ENCODE measurements around the gene TRIM62.
"Not testable (repeated sequence)": the region's sequence is repeated elsewhere in the genome, so short reads cannot be mapped to it uniquely, and the experiment has no call there.

Gene TRIM62

DNA sequence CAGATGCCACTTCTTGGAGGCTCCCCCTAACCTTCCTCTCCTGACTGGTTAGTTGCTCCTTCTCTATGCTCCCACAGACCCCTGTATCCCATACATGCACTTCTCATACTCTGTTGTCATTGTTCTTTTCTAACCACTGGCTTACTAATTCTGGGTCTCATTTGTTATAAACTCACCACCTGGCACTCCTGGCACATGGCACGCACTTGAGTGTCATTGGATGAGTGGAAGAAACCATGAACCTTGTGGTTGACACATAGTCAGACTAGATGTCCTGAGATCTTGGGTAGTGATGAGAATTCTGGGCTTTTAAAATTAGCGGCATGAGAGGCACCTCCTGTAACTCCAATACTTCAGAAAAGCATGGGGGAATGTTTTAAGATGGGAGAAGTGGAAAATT lies 49.3 kb downstream of the TRIM62 start:
- no peak for DNase-seq (ENCODE audit: low spot score)

DNA sequence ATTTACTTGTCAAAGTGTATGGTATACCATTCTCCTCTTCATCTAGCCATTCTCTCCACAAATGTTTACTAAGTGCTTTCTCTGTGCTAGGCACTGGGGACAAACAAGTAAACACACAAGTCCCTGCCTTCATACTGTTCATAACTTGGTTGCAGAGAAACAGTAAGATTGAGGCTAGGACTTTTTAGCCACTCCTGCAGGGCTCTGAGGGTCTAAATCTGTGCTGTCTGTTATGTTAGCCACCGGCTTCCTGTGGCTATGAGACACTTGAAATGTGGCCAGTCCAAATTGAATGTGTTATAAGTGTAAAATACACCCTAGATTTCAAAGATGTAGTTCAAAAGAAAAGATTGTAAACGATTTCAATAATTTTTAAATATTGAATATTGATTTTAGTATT lies 50.7 kb downstream of the TRIM62 start:
- DNase-seq (ENCODE audit: low spot score), result no peak

DNA sequence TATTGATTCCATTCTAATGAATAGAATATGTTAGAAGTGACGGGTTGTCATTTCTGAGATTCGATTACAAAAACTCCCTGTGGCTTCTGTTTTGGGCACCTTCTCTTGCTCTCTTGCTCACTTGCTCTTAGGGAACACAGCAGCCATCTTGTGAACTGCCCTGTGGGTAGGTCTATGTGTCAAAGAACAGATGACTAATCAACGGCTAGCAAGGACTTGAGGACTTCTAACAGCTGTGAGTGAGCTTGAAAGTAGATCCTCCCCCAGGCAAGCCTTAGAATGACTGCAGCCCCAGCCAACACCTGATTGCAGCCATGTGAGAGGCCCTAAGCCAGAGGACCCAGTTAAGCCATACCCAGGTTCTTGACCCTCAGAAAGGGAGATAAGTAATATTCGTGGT lies 51.5 kb downstream of the TRIM62 start:
- peak; percentile 40 for DNase-seq (ENCODE audit: low spot score)

DNA sequence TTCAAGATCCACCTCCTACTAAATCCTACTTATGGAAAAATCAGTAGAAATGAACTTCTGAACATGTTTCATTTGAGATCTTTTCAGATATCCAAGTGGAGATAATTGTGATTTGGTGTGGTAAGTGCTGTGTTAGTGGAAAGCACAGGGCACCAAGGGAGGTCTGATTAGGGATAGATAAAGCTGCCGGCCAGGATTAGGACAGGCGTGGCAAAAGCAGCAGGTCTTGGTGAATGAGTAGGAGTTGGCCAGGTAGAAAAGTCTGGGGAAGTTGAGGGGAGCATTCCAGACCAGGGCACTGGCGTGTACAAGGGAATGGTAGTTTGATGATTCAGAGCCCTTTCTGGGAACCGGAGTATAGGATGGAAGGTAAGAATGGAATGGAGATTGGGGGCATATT lies 53.1 kb downstream of the TRIM62 start:
- DNase-seq (ENCODE audit: low spot score), result no peak

DNA sequence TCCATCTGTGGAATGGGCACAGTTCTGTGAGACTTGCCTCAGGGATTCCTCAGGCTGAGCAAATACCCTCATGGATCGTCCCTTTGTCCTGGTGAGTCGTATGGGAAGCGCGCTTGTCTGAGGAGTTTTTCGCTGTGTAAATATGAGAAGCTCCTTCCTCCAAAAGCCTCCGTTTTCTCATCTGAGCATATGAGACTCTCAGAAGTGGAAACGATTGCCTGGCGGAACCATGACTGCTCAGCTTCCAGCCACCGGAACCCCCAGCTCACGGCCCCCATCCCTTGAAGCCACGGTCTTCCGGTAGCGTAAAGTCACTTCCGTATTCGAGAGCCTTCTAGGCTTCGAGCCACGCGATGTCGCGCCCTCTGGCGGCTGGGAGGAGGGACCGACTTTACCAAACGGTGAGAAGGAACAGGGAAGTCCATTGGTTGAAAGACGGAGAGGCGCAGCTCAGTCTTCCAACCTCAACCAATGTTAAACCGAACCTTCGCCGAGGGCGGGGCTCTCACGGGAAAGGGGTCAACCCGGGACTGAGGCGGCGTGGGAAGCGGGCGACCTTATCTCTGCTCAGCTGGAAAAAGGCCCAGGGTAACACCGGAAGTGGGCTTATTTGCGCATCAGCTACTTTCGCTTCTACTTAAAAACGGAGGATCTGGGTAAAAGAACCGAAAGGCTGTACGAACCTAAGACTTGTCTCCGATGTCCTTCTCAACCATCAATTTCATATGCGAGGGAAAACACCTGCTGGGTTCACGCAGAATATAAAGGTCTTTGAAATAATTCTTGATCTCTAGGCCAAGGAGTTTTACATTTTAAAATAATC lies 54.6 kb downstream of the TRIM62 start:
- peak; percentile 100 for DNase-seq (ENCODE audit: low spot score)

DNA sequence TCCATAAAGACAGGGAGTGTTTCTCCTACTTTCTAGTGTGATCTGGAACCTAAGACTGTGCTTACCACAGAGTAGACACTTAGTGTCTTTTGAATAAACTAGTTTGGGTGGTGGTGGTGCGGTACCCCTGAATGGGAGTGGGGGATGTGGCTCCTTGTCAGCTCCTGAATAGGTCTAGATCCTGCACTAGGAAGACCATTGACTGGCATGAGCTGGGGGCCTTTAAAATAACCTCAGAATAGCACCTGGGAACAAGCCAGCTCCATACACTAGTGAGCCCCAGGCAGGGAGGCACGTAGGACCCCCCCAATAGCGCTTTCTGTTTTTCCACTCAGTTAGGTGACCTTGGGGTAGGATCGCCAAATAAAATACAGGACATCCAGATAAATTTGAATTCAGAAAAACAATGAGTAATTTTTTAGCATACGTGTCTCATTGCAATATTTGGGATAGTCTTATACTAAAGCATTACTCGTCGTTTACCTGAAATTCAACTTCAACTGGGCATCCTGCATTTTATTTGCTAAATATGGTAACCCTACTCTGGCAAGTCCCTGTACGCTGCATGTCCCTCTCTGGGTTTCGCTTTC lies 55.3 kb downstream of the TRIM62 start:
- DNase-seq (ENCODE audit: low spot score), result no peak

DNA sequence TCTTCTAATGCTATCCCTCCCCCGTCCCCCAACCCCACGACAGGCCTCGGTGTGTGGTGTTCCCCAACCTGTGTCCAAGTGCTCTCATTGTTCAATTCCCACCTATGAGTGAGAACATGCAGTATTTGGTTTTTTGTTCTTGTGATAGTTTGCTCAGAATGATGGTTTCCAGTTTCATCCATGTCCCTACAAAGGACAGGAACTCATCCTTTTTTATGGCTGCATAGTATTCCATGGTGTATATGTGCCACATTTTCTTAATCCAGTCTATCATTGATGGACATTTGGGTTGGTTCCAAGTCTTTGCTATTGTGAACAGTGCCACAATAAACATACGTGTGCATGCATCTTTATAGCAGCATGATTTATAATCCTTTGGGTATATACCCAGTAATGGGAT lies 57.2 kb downstream of the TRIM62 start:
- DNase-seq (ENCODE audit: low spot score), result not testable (repeated sequence)

DNA sequence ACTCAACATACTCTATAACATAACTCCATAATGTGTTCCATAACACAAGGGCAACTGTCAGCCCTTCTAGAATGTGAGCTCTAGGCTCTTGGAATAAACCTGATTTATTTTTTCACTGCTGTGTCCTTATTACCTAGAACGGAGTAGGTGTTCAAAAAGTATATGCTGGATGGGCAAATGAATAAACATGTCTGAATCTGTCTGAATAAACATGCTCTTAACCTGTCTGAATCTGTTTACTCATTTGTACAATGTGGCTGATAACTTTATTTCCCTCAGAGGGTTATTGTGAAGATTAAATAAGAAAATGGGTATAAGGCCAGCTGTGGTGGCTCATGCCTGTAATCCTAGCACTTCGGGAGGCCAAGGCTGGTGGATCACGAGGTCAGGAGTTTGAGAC lies 58.6 kb downstream of the TRIM62 start:
- DNase-seq (ENCODE audit: low spot score), result no peak

DNA sequence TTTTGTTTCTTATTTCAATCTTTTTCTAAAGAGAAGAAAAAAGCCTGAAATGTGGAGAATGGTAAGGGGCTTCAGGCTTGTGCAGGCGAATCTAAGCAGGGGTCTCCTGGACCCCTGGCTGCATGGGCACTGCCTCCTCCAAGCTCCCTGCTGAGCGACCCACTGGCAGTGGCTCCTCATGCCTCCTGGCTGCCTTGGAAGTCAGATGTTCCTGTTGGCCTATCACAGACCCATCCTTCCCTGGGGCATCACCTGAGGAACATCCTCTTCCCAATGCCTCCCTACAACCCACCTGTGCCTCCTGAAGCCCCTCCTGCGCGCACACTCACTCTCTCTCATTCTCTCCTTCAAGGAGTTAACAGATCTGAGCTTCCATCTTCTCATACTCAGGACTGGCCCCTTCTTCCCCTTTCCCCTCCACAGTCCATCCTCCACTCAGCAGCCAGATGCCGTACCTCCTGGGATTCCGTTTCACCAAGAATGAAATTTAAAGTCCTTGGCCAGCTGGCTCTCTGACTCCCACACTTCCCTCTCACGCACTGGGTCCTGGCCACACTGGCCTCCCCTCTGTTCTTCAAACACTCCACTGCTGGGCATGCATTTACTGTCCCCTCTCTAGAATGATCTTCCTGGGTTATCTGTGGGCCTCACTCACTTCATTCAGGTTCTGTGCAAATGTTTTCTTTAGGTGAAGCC lies 59.2 kb downstream of the TRIM62 start:
- DNase-seq (ENCODE audit: low spot score), result no peak

DNA sequence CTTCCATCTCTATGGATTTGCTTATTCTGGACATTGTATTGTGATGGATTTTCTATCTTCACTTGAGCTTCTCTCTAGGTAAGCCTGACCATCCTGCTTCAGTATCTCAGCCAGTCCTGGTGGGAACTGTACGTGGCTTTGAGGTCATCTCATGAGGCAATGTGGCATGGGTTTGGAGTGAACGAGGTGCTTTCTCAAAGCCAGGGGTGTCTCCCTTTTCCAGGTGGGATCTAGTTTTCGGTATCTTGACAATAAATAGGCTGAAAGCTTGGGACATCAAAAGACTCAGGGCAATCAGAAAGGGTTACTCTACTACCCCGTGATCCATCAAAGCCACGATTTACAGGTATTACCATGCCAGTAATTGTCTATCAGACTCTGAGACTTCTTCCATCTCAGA lies 60.1 kb downstream of the TRIM62 start:
- no peak for DNase-seq (ENCODE audit: low spot score)

DNA sequence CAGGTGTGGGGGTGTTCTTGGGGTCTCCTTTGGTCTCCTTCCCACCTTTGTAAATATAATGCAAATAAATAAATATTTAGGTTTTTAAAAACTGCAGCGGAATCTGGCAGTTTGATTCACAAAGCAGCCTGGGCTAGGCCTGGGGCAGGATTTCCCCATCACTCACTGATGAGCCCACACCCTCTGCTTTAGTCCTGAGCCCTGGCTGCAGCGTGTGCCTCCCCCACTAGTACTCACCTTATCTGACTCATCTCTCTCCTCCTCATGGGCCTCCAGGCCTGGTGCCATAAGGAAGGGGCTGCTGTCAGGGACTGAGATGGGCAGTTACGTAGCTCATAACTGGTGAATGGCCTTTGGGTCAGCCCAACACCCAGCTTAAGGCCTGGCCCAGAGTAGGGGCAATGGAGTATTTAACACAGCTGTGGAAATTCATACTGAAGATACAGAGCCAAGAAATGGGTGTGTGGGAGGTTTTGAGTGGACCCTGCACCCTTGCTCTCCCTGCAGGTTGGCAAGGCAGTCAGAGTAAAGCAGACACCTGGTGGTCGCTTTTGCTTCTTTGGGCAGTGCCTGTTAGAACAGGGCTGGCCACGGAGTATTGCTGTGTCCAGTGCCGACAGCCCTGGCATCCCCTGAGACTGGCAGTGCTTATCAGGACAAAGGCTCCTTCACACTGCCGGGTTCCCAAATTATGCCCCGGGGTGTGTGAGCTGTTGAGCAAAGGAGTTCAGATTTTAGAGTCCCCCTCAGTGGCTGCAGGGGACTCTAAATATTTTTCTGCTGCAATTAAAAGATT lies 61.2 kb downstream of the TRIM62 start:
- DNase-seq (ENCODE audit: low spot score), result no peak

DNA sequence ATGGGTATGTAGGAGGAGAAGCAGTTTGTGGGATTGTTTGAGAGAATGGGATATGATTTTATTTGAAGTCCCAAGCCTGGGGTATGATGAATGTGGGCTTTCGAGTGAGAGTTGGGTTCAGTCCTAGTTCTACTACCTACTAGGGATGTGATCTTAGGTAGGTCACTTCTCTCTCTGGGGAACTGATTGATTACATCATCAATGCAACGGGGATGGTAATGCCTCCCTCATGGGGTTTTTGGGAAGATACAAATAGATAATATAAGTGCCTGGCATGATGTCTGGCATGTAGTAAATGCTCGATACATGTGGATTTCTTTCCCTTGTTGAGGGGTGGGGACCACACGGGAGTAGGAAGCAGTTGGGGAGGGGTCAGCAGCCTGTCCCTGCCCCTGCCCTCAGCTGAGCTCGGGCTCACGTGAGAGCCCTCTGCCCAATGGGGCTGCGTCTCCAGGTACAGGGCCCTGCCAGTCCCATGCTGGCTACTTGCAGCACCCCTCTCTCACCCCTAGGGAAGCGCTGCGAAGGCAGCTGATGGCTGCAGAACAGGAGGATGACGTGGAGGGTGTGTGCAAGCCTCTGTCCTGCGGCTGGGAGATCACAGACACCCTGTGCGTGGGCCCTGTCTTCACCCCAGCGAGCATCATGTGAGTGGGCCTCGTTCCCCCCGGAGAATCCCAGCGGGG lies 62.2 kb downstream of the TRIM62 start:
- no peak for DNase-seq (ENCODE audit: low spot score)

DNA sequence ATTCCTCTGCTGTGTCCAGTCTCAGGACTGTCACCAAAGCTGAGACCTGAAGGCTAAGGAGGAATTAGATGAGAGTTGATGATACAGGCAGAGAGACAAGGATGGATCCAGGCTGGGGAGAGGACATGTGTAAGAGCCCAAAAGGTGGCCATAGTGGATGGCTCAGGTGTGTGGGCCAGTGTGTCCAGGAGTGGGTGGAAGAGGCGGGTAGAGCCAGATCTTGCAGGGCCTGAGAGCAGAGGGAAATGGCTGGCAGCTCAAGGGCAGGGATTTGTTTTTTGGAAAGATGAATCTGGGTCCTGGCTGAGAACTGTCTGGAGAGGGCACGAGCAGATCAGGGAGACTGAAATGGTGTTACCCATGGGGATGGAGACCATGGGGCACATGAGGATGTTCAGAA lies 62.8 kb downstream of the TRIM62 start:
- no peak for DNase-seq (ENCODE audit: low spot score)

DNA sequence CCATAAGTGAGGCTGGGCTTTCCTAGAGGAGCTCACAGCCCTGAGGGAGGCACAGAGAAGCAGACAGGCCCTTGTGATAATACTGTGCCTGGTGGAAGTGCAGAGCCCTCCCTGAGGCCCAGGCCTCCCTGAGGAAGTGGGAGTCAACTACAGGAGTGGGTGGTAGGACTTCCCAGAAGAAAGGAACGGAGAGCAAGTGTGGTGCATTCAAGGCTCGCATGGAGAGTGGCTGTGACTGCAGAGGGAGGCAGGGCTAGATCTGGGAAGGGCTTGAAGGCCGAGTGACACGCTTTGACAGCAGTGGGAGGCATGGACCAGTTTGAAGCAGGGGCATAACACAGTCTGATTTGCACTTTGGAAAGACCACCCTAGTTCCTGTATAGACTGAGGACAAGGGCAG lies 63.6 kb downstream of the TRIM62 start:
- DNase-seq (ENCODE audit: low spot score), result no peak

DNA sequence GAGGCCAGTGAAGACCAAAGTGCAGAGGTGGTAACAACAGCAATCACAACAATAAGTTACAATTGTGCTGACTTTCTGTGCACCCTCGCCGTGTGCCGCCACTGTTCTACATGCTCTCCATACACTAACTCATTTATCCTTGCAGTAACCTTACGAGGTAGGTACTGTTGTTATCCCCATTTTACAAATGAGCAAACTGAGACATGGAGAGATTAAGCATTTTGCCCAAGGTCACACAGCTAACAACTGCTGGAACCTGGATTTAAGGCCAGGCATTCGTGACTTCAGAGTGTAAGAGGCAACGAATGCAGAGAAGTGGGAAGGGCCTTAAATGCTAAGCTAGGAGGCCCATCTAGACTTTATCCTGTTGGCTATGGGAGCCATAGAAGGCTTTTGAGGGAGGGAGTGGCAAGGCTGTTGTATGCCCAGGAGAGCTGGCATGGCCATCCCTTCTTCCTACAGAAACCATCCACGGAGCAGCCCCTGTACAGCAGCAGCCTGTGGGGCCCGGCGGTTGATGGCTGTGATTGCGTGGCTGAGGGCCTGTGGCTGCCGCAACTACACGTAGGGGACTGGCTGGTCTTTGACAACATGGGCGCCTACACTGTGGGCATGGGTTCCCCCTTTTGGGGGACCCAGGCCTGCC lies 64.3 kb downstream of the TRIM62 start:
- no peak for DNase-seq (ENCODE audit: low spot score)

DNA sequence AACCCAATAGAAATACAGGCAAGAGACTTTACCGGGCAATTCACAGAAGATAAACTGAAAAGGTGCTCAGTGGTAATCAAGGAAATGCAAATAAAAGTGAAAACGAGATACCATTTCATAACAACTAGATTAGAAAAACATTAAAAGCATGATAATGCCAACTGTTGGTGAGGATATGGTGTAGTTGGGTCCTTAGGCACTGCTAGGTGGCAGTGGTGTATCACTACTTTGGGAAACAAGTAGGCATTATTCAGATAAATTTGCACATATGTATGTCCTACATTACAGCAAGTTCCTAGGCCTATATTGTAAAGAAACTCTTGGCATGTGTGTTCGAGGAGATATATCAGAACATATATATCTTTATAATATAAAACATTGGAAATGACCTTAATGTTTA lies 69.9 kb downstream of the TRIM62 start:
- DNase-seq (ENCODE audit: low spot score), result no peak

DNA sequence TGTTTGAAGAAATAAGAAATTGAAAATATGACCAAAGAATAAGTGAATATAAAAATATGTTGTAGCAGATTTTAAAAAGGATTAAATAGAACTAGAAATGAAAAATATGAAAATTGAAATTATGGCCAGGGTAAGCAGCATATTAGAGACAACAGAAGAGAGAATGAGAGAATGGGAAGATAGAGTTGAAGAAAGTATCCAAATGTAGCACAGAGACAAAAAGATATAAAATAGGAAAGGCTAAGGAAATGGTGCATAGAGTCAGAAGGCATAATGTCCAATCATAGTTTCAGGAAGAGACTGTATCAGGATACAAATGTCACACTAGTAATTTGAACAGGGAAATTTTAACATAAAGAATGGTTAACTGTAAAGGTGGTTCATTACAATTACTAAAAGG lies 71.4 kb downstream of the TRIM62 start:
- no peak for DNase-seq (ENCODE audit: low spot score)

DNA sequence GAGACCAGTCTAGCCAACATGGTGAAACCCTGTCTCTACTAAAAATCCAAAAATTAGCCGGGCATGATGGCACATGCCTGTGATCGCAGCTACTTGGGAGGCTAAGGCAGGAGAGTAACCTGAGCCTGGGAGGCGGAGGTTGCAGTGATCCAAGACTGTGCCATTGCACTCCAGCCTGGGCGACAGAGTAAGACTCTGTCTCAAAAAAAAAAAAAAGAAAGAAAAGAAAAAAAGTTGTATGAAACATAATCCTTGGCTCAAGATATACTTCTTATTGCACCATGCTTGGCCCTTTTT lies 81.8 kb downstream of the TRIM62 start:
- DNase-seq (ENCODE audit: low spot score), result not testable (repeated sequence)

DNA sequence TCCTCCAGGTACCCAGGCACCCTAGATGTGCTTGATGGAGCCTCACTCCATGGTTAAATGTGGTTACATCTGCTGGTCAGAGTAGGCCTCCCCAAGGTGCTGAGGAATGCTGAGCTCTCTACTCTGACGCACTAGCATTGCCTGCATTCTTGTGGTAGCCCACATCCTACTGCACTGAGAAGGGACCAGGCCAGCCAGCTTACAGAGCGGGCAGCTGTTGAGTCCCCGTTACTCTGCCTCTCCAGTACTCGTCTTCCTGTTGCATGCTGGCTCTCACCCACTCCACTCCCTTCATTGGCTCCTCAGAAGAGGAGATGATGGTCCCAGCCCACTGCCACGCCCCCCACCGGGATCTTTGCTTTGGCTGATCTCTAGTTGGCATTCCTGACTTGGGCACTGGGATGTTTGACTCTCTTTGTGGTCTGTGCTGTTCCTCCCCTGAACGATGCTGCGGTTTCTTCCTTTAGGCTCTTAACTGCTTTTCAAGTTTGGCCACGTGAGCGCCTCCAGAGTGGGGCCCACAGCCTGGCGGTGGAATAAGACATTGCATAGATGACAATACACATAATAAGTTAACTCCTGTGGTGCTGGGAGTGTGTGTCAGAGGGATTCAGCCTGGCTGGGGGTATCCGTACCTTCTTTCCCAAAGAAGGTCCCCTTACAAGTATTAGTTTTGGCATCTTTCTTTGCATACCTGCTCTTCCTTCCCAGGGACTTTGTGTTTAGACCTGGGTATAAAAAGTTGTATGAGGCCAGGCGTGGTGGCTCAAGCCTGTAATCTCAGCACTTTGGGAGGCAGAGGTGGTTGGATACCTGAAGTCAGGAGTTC lies 82.3 kb downstream of the TRIM62 start:
- peak; percentile 67 for DNase-seq (ENCODE audit: low spot score)

DNA sequence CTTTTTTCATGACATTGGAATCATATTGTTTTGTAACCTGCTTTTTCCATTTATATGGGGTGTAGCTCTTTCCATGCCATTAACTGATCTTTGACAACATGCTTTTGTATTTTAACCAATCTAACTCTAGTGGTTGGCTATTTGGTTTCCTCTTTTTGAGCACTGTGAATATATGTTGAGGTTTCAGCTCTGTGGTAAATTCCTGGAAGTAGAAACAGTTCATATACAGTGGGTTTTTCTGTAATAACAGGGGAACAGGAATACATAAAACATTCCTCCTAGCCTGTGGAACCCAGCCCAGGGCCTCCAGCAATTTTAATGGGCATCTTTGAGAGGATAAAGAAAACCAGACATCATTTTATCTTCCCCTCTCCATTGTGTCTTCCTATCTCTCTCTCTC lies 83.5 kb downstream of the TRIM62 start:
- no peak for DNase-seq (ENCODE audit: low spot score)

DNA sequence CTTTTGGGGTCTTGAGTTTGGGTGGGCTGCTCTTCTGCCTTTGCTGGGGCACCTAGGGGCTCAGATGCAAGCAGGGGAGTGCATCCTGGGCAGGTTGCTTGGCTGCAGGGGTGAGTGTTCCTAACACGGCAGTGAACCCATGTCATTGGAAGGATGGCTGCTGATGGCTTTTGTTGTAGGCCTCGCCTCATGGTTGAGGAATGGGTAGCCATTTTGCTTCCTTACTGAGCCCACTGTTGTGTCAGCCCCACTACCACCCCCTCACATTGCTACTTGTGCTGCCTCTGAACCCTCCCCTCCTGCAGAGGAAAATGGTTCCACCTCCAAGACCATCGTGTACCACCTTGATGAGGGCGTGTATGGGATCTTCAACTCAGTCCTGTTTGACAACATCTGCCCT lies 84.1 kb downstream of the TRIM62 start:
- DNase-seq (ENCODE audit: low spot score), result no peak
